ENCODE data around the gene UNC80. TPM values are rescaled to one million over a fixed set of nuclear protein-coding genes. Genes with fewer than 3 reads are reported as not detected.

UNC80 gene
- total RNA-seq, 1 experiment from 2014 or later, result not detected

DNA sequence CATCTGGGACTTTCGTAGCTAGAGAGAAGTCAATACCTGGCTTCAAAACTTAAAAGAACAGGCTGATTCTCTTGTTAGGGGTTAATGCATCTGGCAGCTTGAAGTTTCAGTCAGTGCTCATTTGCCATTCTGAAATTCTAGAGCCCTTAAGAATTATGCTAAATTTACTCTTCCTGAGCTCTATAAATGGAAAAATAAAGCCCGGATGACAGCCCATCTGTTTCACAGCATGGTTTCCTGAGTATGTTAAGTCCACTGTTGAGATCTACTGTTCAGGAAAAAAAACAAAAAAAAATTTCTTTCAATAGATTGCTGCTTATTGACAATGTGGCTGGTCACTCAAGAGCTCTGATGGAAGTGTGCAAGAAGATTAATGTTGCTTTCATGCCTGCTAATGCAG, 129.5 kb downstream of the UNC80 start:
- no peak overlapping the region for H2AFZ ChIP-seq (ENCODE audit: low read length)
- intact Hi-C loops (cut with micrococcal nuclease), result no loop called here
- H3F3A ChIP-seq (ENCODE audit: low read length, unreplicated experiment), result no peaks in the 10 kb centered on the region
- DNase-seq, result no peak
- TF ChIP-seq, protein P1, sequence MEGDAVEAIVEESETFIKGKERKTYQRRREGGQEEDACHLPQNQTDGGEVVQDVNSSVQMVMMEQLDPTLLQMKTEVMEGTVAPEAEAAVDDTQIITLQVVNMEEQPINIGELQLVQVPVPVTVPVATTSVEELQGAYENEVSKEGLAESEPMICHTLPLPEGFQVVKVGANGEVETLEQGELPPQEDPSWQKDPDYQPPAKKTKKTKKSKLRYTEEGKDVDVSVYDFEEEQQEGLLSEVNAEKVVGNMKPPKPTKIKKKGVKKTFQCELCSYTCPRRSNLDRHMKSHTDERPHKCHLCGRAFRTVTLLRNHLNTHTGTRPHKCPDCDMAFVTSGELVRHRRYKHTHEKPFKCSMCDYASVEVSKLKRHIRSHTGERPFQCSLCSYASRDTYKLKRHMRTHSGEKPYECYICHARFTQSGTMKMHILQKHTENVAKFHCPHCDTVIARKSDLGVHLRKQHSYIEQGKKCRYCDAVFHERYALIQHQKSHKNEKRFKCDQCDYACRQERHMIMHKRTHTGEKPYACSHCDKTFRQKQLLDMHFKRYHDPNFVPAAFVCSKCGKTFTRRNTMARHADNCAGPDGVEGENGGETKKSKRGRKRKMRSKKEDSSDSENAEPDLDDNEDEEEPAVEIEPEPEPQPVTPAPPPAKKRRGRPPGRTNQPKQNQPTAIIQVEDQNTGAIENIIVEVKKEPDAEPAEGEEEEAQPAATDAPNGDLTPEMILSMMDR (conservative IDR thresholded peaks at IDR 0.05; ENCODE audit: low read depth, low read length), result no peak
- TF ChIP-seq EZH2 (IDR thresholded peaks at IDR 0.05; ENCODE audit: low read length, unreplicated experiment) (no peak), EZH2phosphoT487 (IDR thresholded peaks at IDR 0.05; ENCODE audit: borderline replicate concordance, low read length) (no peak)
- ATAC-seq, result no peak
- H3K4me3 ChIP-seq (ENCODE audit: low read length), result no peak overlapping the region
- H3K79me2 ChIP-seq (ENCODE audit: low read length), result no peaks in the 10 kb centered on the region
- no peaks in the 10 kb centered on the region for H3K9me3 ChIP-seq (ENCODE audit: low read length)
- H3K9ac ChIP-seq (ENCODE audit: low read length), result no peak overlapping the region
- peaks cover 27% of the 10 kb centered on the region for H3K27me3 ChIP-seq (ENCODE audit: low read length)
- no TSS peak for BruUV-seq (replicated peaks)
- H3K4me1 ChIP-seq (ENCODE audit: insufficient read depth, low read length), result peaks cover 3% of the 10 kb centered on the region; the same call in 1 of the 2 replicates
- H3K36me3 ChIP-seq (ENCODE audit: low read depth, low read length), result no peaks in the 10 kb centered on the region
- ChIA-PET POLR2A (ENCODE audit: unreplicated experiment) (no interaction called here), CTCF (no interaction called here)
- H3K27ac ChIP-seq (ENCODE audit: low read length), result no peak overlapping the region
- H4K20me1 ChIP-seq (ENCODE audit: low read length), result no peaks in the 10 kb centered on the region
- H3K4me2 ChIP-seq (ENCODE audit: low read length), result no peak overlapping the region
- no peaks in the 10 kb centered on the region for H3K9me2 ChIP-seq (replicated peaks; ENCODE audit: low read length)

DNA sequence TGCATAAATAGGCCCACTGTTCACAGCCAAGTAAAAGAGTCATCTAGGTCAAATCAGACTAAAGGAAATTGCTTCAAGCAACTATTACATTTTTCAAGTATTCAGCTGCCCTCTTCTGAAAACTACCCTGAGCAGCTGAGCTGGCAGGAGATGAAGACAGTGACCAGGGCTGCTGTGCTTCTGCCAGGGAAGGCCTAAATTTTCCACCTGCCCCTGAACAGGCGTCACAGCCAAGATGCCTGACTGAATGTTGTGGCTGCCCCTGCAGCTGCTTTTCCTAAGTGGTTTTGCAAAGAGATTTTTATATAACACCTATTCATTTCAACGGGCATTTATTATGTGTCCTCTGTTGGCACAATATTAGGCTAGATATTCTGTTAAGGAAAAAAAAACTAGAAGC, 134.1 kb downstream of the UNC80 start:
- H2AFZ ChIP-seq (ENCODE audit: low read length), result no peak overlapping the region
- intact Hi-C loops (cut with micrococcal nuclease), result no loop called here
- no peak overlapping the region for H3K4me3 ChIP-seq (ENCODE audit: low read length)
- no peak for TF ChIP-seq EZH2phosphoT487 (IDR thresholded peaks at IDR 0.05; ENCODE audit: borderline replicate concordance, low read length)
- no peak for TF ChIP-seq EZH2 (IDR thresholded peaks at IDR 0.05; ENCODE audit: low read length, unreplicated experiment)
- TF ChIP-seq, protein P1 (conservative IDR thresholded peaks at IDR 0.05; ENCODE audit: low read depth, low read length), result no peak
- H3K9me3 ChIP-seq (ENCODE audit: low read length), result no peaks in the 10 kb centered on the region
- DNase-seq (no peak), ATAC-seq (no peak)
- no peaks in the 10 kb centered on the region for H3F3A ChIP-seq (ENCODE audit: low read length, unreplicated experiment)
- H3K27me3 ChIP-seq (ENCODE audit: low read length), result 0 out of 2 replicates have a peak, but pooled peaks cover 8% of the 10 kb centered on the region
- CTCF ChIA-PET, result no interaction called here
- no TSS peak for BruUV-seq (replicated peaks)
- no peaks in the 10 kb centered on the region for H3K36me3 ChIP-seq (ENCODE audit: low read depth, low read length)
- no peak overlapping the region for H3K9ac ChIP-seq (ENCODE audit: low read length)
- H3K79me2 ChIP-seq (ENCODE audit: low read length), result no peaks in the 10 kb centered on the region
- H3K9me2 ChIP-seq (replicated peaks; ENCODE audit: low read length), result no peaks in the 10 kb centered on the region
- POLR2A ChIA-PET (ENCODE audit: unreplicated experiment), result no interaction called here
- H3K4me1 ChIP-seq (ENCODE audit: insufficient read depth, low read length), result peaks cover 3% of the 10 kb centered on the region; the same call in 1 of the 2 replicates
- H3K4me2 ChIP-seq (ENCODE audit: low read length), result no peak overlapping the region
- no peak overlapping the region for H3K27ac ChIP-seq (ENCODE audit: low read length)
- no peaks in the 10 kb centered on the region for H4K20me1 ChIP-seq (ENCODE audit: low read length)

DNA sequence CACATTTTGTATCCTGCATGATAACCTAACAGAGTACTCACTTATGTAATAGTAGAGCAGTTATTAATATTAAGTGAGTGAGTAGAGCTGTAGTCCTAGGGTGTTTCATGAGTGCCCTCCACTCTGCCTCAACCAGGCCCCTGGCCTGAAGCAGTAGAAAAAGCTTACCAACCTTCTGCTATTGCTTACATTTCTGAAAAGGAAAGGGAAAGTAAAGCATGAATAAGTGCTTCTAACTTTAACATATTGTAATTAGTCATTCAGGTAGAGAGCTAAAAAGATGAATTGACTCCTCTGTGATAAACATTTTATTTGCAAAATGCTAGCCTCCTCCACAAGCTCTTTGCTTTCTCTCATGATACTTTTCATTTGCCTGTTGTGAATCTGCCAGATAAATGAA, 136.1 kb downstream of the UNC80 start:
- Histone ChIP-seq H3K79me2 (ENCODE audit: low read length) (no peaks in the 10 kb centered on the region), H3K4me2 (ENCODE audit: low read length) (no peak overlapping the region), H3K27ac (ENCODE audit: low read length) (no peak overlapping the region), H3K4me1 (ENCODE audit: insufficient read depth, low read length) (no peaks in the 10 kb centered on the region), H3K4me3 (ENCODE audit: low read length) (no peak overlapping the region), H3K9me2 (replicated peaks; ENCODE audit: low read length) (no peaks in the 10 kb centered on the region), H3K27me3 (ENCODE audit: low read length) (peaks cover 13% of the 10 kb centered on the region), H2AFZ (ENCODE audit: low read length) (no peak overlapping the region), H4K20me1 (ENCODE audit: low read length) (no peaks in the 10 kb centered on the region), H3K36me3 (ENCODE audit: low read depth, low read length) (no peaks in the 10 kb centered on the region), H3K9me3 (ENCODE audit: low read length) (no peaks in the 10 kb centered on the region), H3F3A (ENCODE audit: low read length, unreplicated experiment) (no peaks in the 10 kb centered on the region), H3K9ac (ENCODE audit: low read length) (no peak overlapping the region)
- ChIA-PET CTCF (no interaction called here), POLR2A (ENCODE audit: unreplicated experiment) (no interaction called here)
- DNase-seq (no peak), ATAC-seq (no peak)
- TF ChIP-seq EZH2phosphoT487 (IDR thresholded peaks at IDR 0.05; ENCODE audit: borderline replicate concordance, low read length), result no peak
- BruUV-seq (replicated peaks), result no TSS peak
- intact Hi-C loops (cut with micrococcal nuclease), result no loop called here
